HG03025 (cell line): ENCODE results near the gene ANKRD10.
A peak's percentile ranks its signal among the peaks of the same experiment; 100 is the strongest.
"Not testable (repeated sequence)": the region's sequence is repeated elsewhere in the genome, so short reads cannot be mapped to it uniquely, and the experiment has no call there.

Experiments used
- ATAC-seq: cut with Tn5 transposase; IDR thresholded peaks from one replicate; pipeline ENCODE4 v1.9.1; 2021; ENCODE audit warnings: mild to moderate bottlenecking, moderate library complexity; ENCODE audit not compliant: unreplicated experiment, low FRiP score

The ANKRD10 gene

DNA sequence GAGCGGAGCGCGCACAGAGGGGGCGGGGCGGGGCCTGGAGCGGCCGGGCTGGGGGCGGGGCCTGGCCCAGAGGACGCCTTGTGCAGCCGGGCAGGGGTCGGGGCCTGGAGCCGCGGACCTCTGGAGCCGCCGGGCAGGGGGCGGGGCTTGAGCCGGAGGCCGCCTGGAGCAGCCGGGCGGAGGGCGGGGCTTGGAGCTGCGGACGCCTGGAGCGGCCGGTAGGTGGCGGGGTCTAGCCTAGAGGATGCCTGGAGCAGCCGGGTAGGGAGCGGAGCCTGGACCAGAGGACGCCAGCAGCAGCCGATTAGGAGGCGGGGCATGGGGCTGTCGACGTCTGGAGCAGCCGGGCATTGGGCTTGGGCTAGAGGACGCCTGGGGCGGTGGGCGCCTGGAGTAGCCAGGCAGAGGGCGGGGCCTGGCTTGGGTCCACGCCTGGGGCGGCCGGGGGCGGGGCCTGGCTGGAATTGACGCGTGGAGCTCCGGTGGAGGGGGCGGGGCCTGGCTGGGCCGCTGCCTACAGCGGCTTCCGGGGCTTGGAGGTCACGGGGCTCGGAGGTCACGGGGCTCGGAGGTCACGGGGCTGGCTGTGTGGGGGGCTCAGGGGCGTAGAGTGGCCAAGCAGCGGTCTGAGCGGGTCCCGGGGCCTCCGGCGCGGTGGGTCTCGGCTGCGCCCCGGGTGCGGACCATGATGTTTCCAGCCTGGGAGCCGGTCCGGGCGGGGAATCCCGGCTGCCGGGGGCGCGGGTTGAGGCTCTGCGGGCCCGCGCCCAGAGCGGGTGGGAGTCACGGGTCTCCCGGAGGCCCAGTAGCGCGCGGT, at the start of gene ANKRD10:
TSS of gene ANKRD10 (minus strand) at position 13 of the 817 bp plus-strand sequence. CDS start 135 bp downstream, outside the sequence.
- ATAC-seq: peak; percentile 81

GRCh38 chr13:110964229-110965037, 49.6 kb upstream of the ANKRD10 start:
- ATAC-seq: no peak

- no peak for ATAC-seq
These were observed 48.7 kb upstream of the ANKRD10 start for GRCh38 chr13:110963554-110963970.

DNA sequence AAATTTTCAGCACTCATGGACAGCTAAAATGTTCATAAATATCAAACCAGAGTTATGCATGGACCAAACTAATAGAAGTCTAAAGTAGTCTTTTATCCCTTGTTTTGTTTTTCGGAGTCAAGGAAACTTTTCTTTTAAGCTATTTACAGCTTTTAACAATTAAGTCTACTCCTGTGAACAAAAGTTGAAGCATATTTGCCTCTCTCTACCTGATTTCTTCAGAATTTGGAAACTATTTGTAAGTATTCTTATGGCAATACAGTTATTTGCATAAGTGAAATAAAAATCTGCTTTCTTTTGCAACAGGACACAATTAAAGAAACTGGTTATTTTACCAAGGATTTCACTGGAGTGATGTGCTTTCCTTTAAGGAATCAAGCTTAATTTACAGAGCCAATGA, 47.1 kb upstream of the ANKRD10 start:
- ATAC-seq: no peak

DNA sequence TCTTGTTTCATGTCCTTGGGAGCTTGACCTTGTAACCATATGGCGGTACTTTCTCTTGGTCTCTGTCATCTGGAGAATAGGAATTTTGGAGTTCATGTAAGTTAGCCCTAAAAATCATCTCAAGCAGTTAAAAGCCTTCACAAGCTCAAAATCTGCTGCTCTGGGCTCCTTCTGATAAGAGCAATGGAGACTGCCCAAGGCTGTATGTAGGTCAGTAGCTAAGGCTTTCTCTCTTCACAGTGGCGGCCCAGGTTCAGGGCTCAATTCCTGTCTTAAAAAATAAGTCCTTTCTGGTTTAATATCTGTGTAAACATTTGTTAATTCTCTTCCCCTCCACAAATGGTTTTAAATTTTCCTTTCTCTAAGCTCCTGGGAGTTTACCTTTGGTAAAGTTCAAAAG, 45.3 kb upstream of the ANKRD10 start:
- no peak for ATAC-seq

DNA sequence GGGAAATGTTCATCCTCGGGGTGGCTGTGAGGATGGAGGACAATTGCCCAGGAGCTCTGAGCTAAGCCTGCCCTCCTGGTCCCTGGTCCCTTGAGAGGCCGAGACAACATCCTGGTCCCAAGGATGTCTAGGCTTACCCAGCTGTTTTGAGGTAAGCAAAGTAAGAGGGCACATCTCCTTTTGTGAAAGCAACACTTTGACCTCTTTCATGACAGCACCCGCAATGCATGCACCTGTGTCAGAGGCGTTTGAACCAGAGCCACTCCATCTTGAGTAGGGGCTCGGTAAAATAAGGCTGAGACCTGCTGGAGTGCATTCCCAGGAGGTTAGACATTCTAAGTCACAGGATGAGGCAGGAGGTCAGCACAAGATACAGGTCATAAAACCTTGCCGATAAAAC, 43.1 kb upstream of the ANKRD10 start:
- ATAC-seq: no peak

DNA sequence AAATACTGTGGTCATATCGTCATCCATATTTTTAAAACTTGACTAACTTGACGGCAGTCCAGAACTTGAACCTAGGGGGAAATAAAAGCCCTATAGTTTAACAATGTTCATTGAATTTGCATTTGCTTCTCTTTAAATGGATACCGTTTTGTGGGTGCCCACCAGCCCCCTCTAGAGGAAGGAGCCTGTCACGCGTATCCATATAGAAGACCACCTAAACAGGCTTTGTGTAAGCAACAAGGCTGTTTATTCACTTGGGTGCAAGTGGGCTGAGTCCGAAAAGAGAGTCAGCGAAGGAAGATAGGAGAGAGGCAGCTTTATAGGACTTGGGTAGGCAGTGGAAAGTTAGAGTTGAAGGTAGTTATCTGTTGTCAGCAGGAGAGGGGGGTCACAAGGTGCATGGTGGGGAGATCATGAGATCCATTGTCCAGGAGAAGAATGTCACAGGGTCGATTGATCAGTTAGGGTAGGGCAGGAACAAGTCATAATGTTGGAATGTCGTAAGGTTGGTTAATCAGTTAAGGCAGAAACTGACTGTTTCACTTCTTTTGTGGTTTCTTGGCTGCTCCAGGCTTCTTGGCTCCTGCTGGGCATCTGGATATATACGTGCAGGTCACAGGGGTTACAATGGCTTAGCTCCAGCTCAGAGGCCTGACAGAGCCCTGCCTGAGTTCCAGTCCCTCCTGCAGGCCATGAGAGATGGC, 42.5 kb upstream of the ANKRD10 start:
- ATAC-seq: no peak

- not testable (repeated sequence) for ATAC-seq
These were observed 41.3 kb upstream of the ANKRD10 start for GRCh38 chr13:110956216-110956615.

- not testable (repeated sequence) for ATAC-seq
These were observed 40.7 kb upstream of the ANKRD10 start for GRCh38 chr13:110955608-110956007.

DNA sequence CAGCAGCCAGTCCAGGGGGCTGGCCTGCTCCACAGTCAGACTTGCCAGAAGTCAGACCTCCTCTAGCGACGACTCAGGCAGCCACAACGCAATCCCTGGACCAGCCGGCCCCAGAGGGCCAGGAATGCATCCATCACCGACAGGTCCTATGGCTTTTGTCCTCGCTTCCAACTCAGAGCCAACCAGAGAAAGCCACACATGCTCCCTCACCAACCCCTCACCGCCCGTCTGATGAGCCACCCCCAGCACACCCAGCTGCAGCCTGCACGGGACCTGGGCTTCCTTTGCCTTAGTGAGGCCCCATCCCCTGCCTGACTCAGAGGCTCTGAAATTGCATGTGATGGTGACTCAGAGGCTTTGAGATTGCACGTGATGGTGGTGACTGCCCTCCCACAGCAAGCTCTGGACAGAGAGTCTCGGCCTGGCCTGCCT, 40.2 kb upstream of the ANKRD10 start:
- ATAC-seq: peak; percentile 50

DNA sequence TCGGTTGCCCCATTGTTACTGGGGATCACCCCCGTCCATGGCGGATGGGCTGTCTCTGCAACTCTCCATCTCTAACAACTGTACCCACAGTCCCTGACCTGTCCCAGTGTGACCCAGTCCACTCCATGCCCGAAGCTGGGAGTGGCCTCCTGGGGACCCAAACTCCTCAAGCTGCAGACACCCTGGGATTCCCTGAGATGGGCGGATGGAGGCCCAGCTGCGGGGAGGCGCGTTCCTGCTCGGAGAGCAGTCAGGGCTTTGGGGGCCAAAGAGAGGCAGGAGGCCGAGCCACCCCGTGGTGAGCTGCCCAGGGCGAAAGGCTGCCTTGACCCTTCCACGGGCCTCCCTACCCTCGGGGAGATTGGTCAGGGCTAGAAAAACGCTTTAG, 39.7 kb upstream of the ANKRD10 start:
- ATAC-seq: not testable (repeated sequence)

DNA sequence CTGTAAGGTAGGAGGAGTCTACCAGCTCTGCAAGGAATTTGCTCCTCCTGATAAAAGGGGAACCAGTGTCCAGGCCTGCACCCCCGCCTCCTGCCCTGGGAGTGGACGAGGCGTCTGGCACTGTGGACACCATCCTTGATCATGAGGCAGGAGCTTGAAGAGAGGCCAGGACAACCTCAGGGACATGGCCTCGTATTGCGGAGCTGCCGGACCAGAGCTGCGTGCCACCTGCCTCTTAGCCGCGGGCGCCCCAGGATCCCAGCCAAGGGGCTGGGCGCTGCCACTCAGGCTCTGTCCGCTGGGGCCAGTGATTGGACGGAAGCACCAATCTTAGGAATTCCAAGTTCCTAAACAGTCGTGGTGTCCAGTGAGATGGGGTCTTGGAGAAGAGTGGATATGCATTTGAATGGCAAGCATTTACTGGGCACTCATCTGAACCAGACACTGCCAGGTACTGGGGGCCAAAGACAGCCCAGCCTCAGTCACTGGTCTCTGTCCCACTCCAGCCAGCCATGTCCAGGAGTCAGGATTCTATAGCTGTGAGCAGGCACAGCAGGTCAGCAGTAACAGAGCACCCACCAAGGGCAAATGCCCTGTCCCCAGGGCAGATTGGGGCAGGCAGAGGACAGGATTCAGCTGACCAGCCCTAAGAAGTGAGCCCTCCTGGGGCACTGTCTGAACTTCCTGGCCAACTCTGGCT, 39.1 kb upstream of the ANKRD10 start:
- ATAC-seq: no peak

GRCh38 chr13:110953416-110953815, 38.5 kb upstream of the ANKRD10 start:
- ATAC-seq: no peak

GRCh38 chr13:110952135-110952534, 37.3 kb upstream of the ANKRD10 start:
- not testable (repeated sequence) for ATAC-seq

DNA sequence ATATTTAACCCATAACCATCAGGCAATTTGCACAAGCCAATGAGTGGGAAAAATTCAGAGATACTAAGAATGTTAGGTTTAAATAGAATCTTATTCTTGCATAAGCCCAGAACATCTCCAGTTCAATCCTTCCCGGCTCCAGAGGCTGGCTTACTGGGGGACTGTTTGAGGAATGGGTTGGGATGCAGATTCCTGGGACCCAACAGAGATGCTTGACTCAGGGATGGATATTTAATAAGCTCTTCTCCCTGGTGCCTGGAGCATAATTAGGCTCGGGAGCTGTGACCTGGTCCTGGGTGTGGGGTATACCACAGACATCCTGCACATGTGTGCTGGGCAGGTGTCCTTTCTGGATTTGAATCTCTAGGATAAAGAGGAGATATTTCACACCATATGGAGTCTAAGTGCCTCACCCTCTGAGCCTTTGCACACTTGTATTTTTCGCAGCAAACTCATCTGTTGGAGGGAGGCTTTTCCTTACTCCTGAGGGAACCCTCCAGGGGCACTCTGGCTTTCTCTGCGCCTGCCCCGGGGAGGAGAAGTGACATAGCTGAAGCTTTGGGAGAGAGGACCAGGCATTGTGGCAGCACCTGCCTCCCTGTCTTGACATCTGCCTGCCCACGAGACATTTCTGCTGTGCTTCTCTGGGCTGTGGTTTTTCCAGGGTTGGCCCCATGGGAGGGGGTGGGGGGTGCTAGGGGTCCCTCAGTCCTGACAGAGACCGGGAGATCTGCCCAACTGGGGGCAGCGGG, 36.1 kb upstream of the ANKRD10 start:
- ATAC-seq: no peak

DNA sequence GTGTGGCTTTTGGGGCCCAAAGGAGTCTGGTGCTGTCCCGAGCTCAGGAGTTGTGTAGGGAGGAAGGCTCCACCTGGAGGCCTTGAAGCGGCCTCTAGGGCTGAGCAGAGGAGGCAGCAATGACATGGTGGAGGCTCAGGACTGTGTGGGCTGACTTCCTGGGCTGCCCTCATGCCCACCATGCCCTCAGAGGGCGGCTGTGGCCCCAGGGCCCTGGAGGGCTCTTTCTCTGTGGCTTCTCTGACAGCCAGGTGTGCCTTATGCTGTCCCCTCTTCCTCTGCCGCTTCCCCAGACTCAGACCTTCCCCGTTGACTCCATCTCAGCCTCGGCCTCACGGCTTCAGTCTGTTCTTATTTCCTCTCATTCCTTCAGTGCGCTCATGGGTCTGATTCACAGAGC, 35.5 kb upstream of the ANKRD10 start:
- ATAC-seq: no peak

- no peak for ATAC-seq
These were observed 34.8 kb upstream of the ANKRD10 start for GRCh38 chr13:110949628-110950027.

GRCh38 chr13:110949116-110949515, 34.2 kb upstream of the ANKRD10 start:
- no peak for ATAC-seq

DNA sequence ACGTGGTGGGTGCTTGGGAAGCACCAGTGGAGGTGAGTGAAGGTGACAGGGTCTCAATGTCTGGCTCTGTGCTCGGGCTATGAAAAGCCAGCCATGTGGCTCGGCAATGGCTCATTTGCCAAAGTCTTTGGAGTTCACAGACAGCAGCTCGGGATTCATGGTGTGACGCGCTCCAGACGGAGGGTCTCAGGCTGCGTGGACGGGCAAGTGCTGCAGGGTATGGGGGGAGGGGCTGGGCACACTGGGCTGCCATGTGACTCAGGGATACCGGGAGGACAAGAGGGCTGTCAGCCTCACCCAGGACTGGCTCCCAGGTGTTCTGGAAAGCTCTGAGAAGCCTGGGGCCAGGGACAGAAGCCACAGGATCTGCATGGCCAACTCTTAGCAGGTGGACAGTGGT, 32.5 kb upstream of the ANKRD10 start:
- ATAC-seq: not testable (repeated sequence)
